ENCODE results near the gene CYP2D6. TPM values are rescaled to one million over a fixed set of nuclear protein-coding genes. Genes with fewer than 3 reads are reported as not detected.

CYP2D6 gene
- total RNA-seq, 2 experiments from 2014 or later, result 3.7 to 4.4 TPM

DNA sequence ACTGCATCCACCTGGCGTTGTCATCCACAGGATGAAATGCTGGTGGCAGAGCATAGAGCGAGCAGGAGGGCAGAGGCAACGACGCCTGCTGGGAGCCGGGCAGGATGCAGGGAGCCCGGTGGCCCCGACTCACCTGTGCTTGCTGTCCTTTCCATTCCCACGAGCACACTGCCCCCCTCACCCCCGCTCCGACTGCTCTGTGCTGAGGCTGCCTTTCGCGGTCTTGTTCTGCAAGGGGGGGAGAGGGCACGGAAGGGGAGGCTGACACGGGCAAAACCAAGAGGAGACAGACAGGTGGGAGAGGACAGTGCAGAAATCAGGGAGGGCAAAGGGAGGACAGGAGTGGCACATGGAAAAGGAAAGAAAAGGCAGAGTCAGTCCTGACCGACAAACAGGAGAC lies 37.9 kb upstream of the CYP2D6 start:
- no peaks in the 10 kb centered on the region for H3K9me3 Mint-ChIP-seq
- H3K36me3 Mint-ChIP-seq, result peaks cover 13% of the 10 kb centered on the region
- no peak for ATAC-seq (ENCODE audit: low read depth)
- H3K27ac Mint-ChIP-seq, result no peak overlapping the region
- POLR2A ChIA-PET, result no interaction called here
- peaks cover 8% of the 10 kb centered on the region for H3K4me1 Mint-ChIP-seq
- H3K4me3 Mint-ChIP-seq, result no peak overlapping the region
- no peak for DNase-seq
- no peaks in the 10 kb centered on the region for H3K27me3 Mint-ChIP-seq

DNA sequence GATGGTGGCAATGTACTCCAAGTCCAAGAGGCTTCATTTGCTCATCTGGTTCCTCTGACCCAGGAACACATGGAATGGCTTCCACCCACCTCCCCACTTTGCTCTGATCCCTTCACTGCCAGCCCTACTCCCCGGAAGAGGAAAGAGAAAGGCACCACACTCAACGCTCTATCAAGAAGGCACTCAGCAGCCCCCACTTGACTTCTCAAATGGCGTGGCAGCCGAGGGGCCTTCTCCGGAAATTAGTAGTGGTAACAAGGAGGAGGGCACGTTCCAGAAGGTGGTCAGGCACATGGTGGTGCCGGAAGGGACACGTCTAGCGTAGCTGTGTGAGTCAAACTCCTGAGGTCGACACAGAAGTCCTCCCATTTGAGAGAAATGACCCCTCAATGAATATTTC lies 36.5 kb upstream of the CYP2D6 start:
- DNase-seq, result no peak
- POLR2A ChIA-PET, result no interaction called here
- Mint-ChIP-seq H3K4me3 (no peak overlapping the region), H3K4me1 (peaks cover 4% of the 10 kb centered on the region), H3K27me3 (no peaks in the 10 kb centered on the region), H3K27ac (no peak overlapping the region), H3K9me3 (no peaks in the 10 kb centered on the region), H3K36me3 (peaks cover 13% of the 10 kb centered on the region)
- ATAC-seq (ENCODE audit: low read depth), result no peak

DNA sequence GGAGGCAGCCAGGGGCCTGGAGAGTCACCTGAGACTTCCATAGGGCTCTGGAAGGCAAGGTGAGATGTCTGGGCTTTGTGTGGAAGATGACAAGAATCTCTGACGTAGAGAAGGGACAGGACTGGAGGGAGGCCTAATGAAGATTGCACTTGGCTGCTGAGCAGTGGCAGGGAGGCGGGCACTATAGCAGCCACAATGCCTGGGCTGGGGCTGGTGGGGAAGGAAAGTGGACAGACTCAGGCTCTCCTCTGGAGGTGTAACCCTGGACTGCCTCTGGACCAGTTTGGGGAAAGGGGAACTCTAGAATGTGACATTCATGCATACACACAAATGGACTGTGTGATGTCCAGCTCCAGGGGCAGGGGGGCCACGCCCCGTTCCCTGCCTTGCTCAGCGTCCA lies 34.3 kb upstream of the CYP2D6 start:
- Mint-ChIP-seq H3K4me3 (no peak overlapping the region), H3K27me3 (no peaks in the 10 kb centered on the region), H3K9me3 (no peaks in the 10 kb centered on the region), H3K27ac (peak overlapping the region; percentile 26), H3K4me1 (peaks cover 2% of the 10 kb centered on the region), H3K36me3 (peaks cover 13% of the 10 kb centered on the region)
- DNase-seq, result no peak
- POLR2A ChIA-PET, result interaction anchor here (1.0 kb wide), 1 partner anchor 75 kb away, joined by 3 read pairs; no protein-coding TSS in a partner anchor
- ATAC-seq (ENCODE audit: low read depth), result no peak

DNA sequence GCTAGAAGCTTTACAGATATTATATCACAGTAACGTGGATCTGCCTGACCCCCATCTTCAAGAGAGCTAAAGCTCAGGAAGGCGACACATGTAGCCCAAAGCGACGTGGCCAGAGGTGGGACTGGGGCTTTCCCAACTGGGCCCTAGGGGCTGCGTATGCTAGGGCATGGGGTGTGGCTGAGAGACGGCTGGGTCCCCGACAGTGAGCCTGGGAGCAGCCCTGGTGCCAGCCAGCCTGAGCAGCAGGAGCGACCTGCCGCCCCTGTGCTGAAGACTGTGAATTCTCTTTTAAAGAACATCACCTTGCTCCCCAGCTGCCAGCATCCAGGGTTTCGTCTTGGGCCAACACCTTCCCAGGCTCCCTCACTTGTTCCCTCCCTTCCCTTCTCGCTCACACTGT lies 32.9 kb upstream of the CYP2D6 start:
- H3K27ac Mint-ChIP-seq, result peak overlapping the region; percentile 35
- peaks cover 6% of the 10 kb centered on the region for H3K36me3 Mint-ChIP-seq
- no peaks in the 10 kb centered on the region for H3K27me3 Mint-ChIP-seq
- H3K4me3 Mint-ChIP-seq, result no peak overlapping the region
- POLR2A ChIA-PET, result no interaction called here
- DNase-seq (no peak), ATAC-seq (ENCODE audit: low read depth) (no peak)
- no peaks in the 10 kb centered on the region for H3K9me3 Mint-ChIP-seq
- no peaks in the 10 kb centered on the region for H3K4me1 Mint-ChIP-seq

DNA sequence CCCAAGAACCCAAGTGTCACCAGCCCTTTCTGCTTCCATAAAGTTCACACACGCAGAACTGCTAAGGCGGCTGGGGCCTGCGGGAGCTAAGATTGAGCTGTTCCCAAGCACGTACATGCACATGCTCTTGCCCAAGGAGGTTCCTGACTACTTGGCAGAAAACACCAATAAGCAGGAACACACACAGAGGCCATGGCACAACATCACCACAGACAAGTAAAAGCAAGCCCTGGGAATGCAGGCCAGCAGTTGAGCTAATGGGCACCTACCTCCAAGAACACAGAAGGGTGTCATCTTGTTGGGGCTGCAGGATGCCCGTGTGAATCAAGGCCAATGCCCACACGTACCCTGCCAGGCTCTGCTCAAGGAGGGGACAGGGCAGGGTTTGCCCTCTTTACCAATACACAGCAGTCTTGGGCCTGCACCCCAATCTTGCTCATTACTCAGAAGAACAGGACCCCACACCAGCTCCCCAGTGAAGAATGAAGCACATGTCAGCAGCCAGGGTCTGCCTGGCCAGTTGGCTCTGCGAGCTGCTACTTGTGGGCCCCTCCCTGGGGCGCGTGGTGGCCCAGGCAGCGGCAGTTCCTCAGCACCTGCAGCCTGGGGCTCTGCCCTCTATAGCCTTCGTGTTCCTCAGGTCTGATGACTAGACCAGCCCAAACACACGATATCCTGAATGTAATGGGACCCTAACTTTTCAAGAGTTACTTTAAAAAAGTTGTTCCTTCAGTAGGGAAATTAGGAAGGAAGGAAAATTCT lies 32.3 kb upstream of the CYP2D6 start:
- H3K27ac Mint-ChIP-seq, result no peak overlapping the region
- no peaks in the 10 kb centered on the region for H3K9me3 Mint-ChIP-seq
- no peak overlapping the region for H3K4me3 Mint-ChIP-seq
- ATAC-seq (ENCODE audit: low read depth) (no peak), DNase-seq (no peak)
- no peaks in the 10 kb centered on the region for H3K4me1 Mint-ChIP-seq
- H3K27me3 Mint-ChIP-seq, result no peaks in the 10 kb centered on the region
- POLR2A ChIA-PET, result no interaction called here
- H3K36me3 Mint-ChIP-seq, result peaks cover 6% of the 10 kb centered on the region

DNA sequence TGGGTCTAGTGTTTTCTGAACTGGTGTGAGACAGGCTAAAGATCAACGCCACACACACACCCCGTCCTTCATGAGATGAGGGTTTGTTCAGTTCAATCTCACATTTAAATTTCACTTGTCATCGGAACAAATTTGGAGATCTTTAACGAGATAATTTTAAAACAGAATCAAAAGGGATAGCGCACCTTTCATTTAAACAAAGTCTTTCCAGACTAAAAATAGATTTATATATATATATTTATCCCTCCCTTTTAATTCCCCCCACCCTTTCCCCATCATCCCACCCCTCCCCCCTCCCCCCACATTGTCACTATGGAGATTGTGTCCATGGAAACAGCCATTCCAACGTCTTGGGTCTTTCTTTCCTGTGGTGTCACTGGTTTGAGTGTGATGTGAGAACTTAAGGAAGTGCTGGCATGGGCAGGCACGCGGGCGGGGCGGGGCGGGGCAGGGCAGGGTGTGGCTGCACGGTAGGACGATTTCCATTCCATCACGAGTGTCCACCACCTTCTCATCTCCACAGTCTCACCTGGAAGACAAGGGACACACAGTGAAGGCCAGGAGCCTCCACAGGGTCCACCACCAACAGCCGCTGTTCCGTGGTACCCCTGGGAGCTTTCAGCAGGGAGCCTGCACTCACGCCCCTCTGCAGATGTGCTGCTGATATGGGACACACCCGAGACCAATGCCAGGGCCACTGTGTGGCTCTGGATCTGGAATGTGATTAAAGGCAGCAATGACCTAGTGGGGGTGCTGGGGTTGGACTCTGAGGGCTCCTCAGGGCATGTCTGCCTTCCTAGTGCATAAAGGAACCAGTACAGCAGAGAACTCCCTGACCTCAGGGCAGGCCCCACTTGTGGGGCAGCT lies 30.5 kb upstream of the CYP2D6 start:
- peaks cover 6% of the 10 kb centered on the region for H3K36me3 Mint-ChIP-seq
- no peak overlapping the region for H3K4me3 Mint-ChIP-seq
- H3K27me3 Mint-ChIP-seq, result no peaks in the 10 kb centered on the region
- H3K4me1 Mint-ChIP-seq, result no peaks in the 10 kb centered on the region
- H3K9me3 Mint-ChIP-seq, result no peaks in the 10 kb centered on the region
- H3K27ac Mint-ChIP-seq, result no peak overlapping the region
- ATAC-seq (ENCODE audit: low read depth) (no peak), DNase-seq (no peak)
- POLR2A ChIA-PET, result interaction anchor here (0.6 kb wide), 1 partner anchor 434 kb away, joined by 4 read pairs; no protein-coding TSS in a partner anchor

DNA sequence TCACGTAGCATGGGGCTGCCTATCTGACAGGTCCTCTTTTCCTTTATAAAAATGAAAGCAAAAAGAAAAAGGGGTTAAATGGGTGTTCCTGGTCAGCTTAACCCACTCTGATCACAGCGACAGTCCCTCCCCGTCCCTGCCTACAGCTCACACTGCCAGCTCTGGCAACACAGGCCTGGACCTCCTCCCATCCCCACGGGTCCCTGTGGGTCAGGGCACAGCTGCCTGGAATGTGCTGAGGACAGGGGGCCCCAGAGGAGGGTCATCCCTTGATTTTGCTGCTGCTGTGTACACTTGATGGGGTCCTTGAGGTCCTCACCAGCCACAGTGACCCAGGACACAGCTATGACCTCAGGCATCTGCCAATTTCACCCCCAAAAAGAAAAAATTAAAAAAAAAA lies 29.6 kb upstream of the CYP2D6 start:
- POLR2A ChIA-PET, result no interaction called here
- Mint-ChIP-seq H3K4me1 (no peaks in the 10 kb centered on the region), H3K27ac (no peak overlapping the region), H3K36me3 (peaks cover 8% of the 10 kb centered on the region), H3K27me3 (no peaks in the 10 kb centered on the region), H3K4me3 (no peak overlapping the region), H3K9me3 (no peaks in the 10 kb centered on the region)
- ATAC-seq (ENCODE audit: low read depth) (no peak), DNase-seq (no peak)

DNA sequence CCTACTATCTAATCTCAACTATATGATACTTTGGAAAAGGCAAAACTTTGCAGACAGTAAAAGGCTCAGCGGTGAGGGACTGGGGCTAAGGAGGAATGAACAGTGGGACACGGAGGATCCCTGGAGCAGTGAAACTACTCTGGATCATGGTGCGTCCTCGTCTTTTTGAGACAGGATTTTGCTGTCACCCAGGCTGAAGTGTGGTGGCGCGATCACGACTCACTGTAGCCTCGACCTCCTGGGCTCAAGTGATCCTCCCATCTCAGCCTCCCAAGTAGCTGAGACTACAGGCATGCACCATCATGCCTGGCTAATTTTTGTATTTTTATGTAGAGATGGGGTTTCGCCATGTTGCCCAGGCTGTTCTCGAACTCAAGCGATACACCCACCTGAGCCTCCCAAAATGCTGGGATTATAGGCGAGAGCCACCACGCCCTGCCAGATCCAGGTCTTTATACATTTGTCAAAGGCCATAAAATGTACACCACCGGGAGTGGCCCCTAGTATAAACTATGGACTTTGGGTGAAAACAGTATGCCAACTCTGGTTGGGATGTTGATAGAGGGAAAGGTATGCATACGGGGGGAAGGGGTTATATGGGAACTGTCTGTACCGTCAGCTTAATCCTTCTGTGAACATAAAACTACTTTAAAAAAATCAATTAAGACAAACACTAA lies 28.0 kb upstream of the CYP2D6 start:
- POLR2A ChIA-PET, result no interaction called here
- no peaks in the 10 kb centered on the region for H3K9me3 Mint-ChIP-seq
- no peak for ATAC-seq (ENCODE audit: low read depth)
- H3K4me1 Mint-ChIP-seq, result peaks cover 2% of the 10 kb centered on the region
- H3K36me3 Mint-ChIP-seq, result peaks cover 9% of the 10 kb centered on the region
- H3K27ac Mint-ChIP-seq, result no peak overlapping the region
- DNase-seq, result no peak
- no peak overlapping the region for H3K4me3 Mint-ChIP-seq
- H3K27me3 Mint-ChIP-seq, result no peaks in the 10 kb centered on the region

DNA sequence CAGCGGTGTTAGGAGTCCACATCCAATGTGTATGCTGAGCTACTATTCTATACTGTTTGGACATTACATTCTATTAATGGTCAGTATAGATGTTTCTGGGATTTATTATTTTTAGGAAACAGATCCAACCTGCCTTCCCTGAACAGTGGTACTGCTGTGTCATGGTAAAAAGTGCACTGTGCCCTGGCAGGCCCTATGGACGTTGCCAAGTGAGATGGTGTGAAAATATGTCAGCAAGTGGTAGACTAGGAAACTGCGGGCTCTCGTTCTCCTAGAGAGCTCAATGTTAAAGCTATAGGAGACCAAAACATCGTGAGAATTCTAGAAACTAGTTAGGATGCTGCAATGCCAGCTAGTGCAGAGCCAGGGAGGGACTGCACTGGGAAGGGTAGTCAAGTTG lies 26.0 kb upstream of the CYP2D6 start:
- Mint-ChIP-seq H3K27ac (no peak overlapping the region), H3K4me1 (peaks cover 2% of the 10 kb centered on the region), H3K27me3 (no peaks in the 10 kb centered on the region), H3K9me3 (no peaks in the 10 kb centered on the region), H3K4me3 (no peak overlapping the region), H3K36me3 (peaks cover 9% of the 10 kb centered on the region)
- ATAC-seq (ENCODE audit: low read depth) (no peak), DNase-seq (no peak)
- POLR2A ChIA-PET, result no interaction called here

DNA sequence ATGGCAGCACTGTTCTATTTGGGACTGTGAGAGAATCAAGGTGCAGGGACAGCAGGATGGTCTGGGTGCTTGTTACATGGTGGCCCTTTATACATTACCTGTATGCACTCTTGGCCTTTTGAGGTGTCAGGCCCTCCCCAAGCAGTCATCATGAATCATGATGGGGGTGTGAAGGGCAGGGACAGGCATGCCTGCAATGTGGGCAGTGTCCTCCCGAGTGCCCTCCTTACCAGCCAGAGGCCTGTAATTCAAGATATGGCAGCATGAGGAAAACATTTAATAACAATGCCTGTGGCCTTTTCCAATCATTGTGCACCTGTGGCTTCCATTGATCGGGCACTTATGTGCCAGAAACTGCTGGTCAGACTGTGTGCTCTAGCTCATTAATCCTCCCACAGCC lies 25.5 kb upstream of the CYP2D6 start:
- Mint-ChIP-seq H3K27ac (no peak overlapping the region), H3K27me3 (no peaks in the 10 kb centered on the region), H3K4me1 (peaks cover 2% of the 10 kb centered on the region), H3K36me3 (peaks cover 9% of the 10 kb centered on the region), H3K9me3 (no peaks in the 10 kb centered on the region), H3K4me3 (no peak overlapping the region)
- DNase-seq, result no peak
- ATAC-seq (ENCODE audit: low read depth), result no peak
- POLR2A ChIA-PET, result interaction anchor here (1.2 kb wide), 1 partner anchor 284 kb away, joined by 3 read pairs; no protein-coding TSS in a partner anchor

DNA sequence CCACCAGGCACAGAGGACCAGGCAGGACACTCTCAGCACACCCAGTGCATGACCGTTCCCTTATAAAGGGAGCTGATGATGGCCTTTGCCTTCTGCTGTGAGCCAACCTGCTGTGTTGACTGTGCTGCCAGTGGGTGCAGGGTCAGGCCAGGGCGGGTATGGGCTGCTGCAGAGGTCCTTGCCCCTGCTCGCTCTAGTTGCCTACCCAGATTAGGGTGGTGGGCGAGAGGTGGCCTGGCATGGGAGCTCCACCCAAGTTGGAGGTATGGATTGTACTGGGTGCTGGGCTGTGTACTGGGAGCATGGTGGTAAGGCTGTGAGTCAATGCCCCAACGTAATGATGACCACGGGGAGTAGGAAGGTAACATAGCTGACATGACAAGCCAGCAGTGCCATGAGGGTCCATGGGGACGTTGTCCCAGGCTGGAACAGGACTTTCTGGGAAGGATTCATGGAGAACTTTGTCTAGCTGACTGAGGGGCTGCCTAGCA lies 24.5 kb upstream of the CYP2D6 start:
- no peaks in the 10 kb centered on the region for H3K27me3 Mint-ChIP-seq
- ATAC-seq (ENCODE audit: low read depth) (no peak), DNase-seq (no peak)
- no peak overlapping the region for H3K4me3 Mint-ChIP-seq
- POLR2A ChIA-PET, result interaction anchor here (1.2 kb wide), 1 partner anchor 285 kb away, joined by 3 read pairs; no protein-coding TSS in a partner anchor
- H3K4me1 Mint-ChIP-seq, result peaks cover 2% of the 10 kb centered on the region
- H3K27ac Mint-ChIP-seq, result no peak overlapping the region
- H3K36me3 Mint-ChIP-seq, result peaks cover 9% of the 10 kb centered on the region
- no peaks in the 10 kb centered on the region for H3K9me3 Mint-ChIP-seq

DNA sequence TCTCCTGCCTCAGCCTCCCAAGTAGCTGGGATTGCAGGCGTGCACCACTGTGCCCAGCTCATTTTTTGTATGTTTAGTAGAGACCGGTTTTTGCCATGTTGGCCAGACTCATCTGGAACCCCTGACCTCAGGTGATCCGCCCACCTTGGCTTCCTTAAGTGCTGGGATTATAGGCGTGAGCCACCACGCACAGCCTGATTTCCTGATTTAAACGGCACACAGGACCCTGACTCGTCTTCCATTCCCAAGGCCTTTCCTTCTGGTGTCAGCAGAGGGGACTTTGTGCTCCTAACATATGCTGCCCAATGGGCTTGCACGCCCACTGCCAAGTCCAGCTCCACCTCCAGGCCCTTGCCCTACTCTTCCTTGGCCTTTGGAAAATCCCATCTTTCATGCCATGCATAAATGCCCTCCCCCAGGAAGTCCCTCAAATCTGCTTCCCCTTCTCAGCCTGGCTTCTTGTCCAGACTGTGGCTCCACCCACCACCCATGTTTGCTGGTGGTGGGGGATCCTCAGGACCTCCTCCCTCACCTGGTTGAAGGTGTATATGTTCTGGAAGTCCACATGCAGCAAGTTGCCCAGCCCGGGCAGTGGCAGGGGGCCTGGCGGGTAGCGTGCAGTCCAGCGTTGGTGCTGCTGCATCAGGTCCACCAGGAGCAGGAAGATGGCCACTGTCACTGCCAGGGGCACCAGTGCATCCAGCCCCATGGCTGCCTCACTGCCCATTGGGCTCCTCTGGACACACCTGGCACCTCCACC lies 23.9 kb upstream of the CYP2D6 start:
- no peak overlapping the region for H3K27ac Mint-ChIP-seq
- H3K27me3 Mint-ChIP-seq, result no peaks in the 10 kb centered on the region
- ATAC-seq (ENCODE audit: low read depth) (no peak), DNase-seq (no peak)
- POLR2A ChIA-PET, result no interaction called here
- peaks cover 2% of the 10 kb centered on the region for H3K4me1 Mint-ChIP-seq
- H3K9me3 Mint-ChIP-seq, result no peaks in the 10 kb centered on the region
- no peak overlapping the region for H3K4me3 Mint-ChIP-seq
- H3K36me3 Mint-ChIP-seq, result peaks cover 11% of the 10 kb centered on the region

Data from activated naive CD8-positive, alpha-beta T cell treated with anti-CD3 and anti-CD28 coated beads, Interleukin-2, amount 10 ng/mL, durations not matched to agents 7 days and 5 days (primary cell).